Measurements from ENCODE around the gene NDOR1. TPM values are rescaled to one million over a fixed set of nuclear protein-coding genes. Genes with fewer than 3 reads are reported as not detected.

Gene NDOR1
- total RNA-seq, 1 donor from 2014 or later = 31.6 TPM

GRCh38 chr9:137230705-137231371 is 25.3 kb downstream of the NDOR1 start, which contains the start of gene SLC34A3:
Gene SLC34A3 (plus strand): TSS chr9:137230901. CDS start chr9:137231703, 802 bp downstream.
- no peak within 1 kb of the TSS for H3K4me3 Mint-ChIP-seq (ENCODE audit: unreplicated experiment)
- DNase-seq = no peak
- no peaks in the 10 kb centered on the region for H3K9me3 Mint-ChIP-seq (ENCODE audit: unreplicated experiment)
- H3K27me3 Mint-ChIP-seq (ENCODE audit: unreplicated experiment) = peaks cover 2% of the 10 kb centered on the region
- TF ChIP-seq CTCF (IDR thresholded peaks at IDR 0.05; ENCODE audit: partially characterized antibody, unreplicated experiment) = no peak
- peaks cover 2% of the 10 kb centered on the region for H3K4me1 Mint-ChIP-seq (ENCODE audit: low read depth, unreplicated experiment)
- no peaks in the 10 kb centered on the region for H3K36me3 Mint-ChIP-seq (ENCODE audit: unreplicated experiment)
- no peak within 1 kb of the TSS for H3K27ac Mint-ChIP-seq (ENCODE audit: unreplicated experiment)

GRCh38 chr9:137231372-137232039 is 26.0 kb downstream of the NDOR1 start:
- Mint-ChIP-seq H3K36me3 (ENCODE audit: unreplicated experiment) (no peaks in the 10 kb centered on the region), H3K4me3 (ENCODE audit: unreplicated experiment) (no peak overlapping the region), H3K4me1 (ENCODE audit: low read depth, unreplicated experiment) (peaks cover 2% of the 10 kb centered on the region), H3K27me3 (ENCODE audit: unreplicated experiment) (no peaks in the 10 kb centered on the region), H3K9me3 (ENCODE audit: unreplicated experiment) (no peaks in the 10 kb centered on the region), H3K27ac (ENCODE audit: unreplicated experiment) (no peak overlapping the region)
- TF ChIP-seq CTCF (IDR thresholded peaks at IDR 0.05; ENCODE audit: partially characterized antibody, unreplicated experiment) = no peak
- DNase-seq = no peak

- no peak for TF ChIP-seq CTCF (IDR thresholded peaks at IDR 0.05; ENCODE audit: partially characterized antibody, unreplicated experiment)
- H3K27me3 Mint-ChIP-seq (ENCODE audit: unreplicated experiment) = no peaks in the 10 kb centered on the region
- peaks cover 2% of the 10 kb centered on the region for H3K4me1 Mint-ChIP-seq (ENCODE audit: low read depth, unreplicated experiment)
- no peak for DNase-seq
- no peak overlapping the region for H3K4me3 Mint-ChIP-seq (ENCODE audit: unreplicated experiment)
- H3K9me3 Mint-ChIP-seq (ENCODE audit: unreplicated experiment) = no peaks in the 10 kb centered on the region
- no peaks in the 10 kb centered on the region for H3K36me3 Mint-ChIP-seq (ENCODE audit: unreplicated experiment)
- H3K27ac Mint-ChIP-seq (ENCODE audit: unreplicated experiment) = no peak overlapping the region
Measured at GRCh38 chr9:137232101-137232500, 26.6 kb downstream of the NDOR1 start.

- Mint-ChIP-seq H3K27ac (ENCODE audit: unreplicated experiment) (no peak overlapping the region), H3K4me1 (ENCODE audit: low read depth, unreplicated experiment) (peaks cover 1% of the 10 kb centered on the region), H3K36me3 (ENCODE audit: unreplicated experiment) (no peaks in the 10 kb centered on the region), H3K27me3 (ENCODE audit: unreplicated experiment) (no peaks in the 10 kb centered on the region), H3K4me3 (ENCODE audit: unreplicated experiment) (no peak overlapping the region), H3K9me3 (ENCODE audit: unreplicated experiment) (no peaks in the 10 kb centered on the region)
- no peak for DNase-seq
- TF ChIP-seq CTCF (IDR thresholded peaks at IDR 0.05; ENCODE audit: partially characterized antibody, unreplicated experiment) = no peak
Measured at GRCh38 chr9:137232510-137232909, 27.0 kb downstream of the NDOR1 start.
